ENCODE results near the gene USP22.
"Not testable (repeated sequence)": the region's sequence is repeated elsewhere in the genome, so short reads cannot be mapped to it uniquely, and the experiment has no call there.

GRCh38 chr17:20977609-20978253 is 65.1 kb downstream of the USP22 start:
- TF ChIP-seq, protein P1, sequence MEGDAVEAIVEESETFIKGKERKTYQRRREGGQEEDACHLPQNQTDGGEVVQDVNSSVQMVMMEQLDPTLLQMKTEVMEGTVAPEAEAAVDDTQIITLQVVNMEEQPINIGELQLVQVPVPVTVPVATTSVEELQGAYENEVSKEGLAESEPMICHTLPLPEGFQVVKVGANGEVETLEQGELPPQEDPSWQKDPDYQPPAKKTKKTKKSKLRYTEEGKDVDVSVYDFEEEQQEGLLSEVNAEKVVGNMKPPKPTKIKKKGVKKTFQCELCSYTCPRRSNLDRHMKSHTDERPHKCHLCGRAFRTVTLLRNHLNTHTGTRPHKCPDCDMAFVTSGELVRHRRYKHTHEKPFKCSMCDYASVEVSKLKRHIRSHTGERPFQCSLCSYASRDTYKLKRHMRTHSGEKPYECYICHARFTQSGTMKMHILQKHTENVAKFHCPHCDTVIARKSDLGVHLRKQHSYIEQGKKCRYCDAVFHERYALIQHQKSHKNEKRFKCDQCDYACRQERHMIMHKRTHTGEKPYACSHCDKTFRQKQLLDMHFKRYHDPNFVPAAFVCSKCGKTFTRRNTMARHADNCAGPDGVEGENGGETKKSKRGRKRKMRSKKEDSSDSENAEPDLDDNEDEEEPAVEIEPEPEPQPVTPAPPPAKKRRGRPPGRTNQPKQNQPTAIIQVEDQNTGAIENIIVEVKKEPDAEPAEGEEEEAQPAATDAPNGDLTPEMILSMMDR (IDR thresholded peaks at IDR 0.05; ENCODE audit: low read depth, low read length), result not testable (repeated sequence)
- TF ChIP-seq POLR2A (IDR thresholded peaks at IDR 0.05; ENCODE audit: extremely low read depth, insufficient read length); MYC (IDR thresholded peaks at IDR 0.05; ENCODE audit: low read depth, low read length); MAX (IDR thresholded peaks at IDR 0.05; ENCODE audit: low read depth, low read length): not testable (repeated sequence)

All from NB4 (cell line).